CD4-positive, alpha-beta T cell (primary cell): Measurements from ENCODE around the gene RFNG. TPM values are rescaled to one million over a fixed set of nuclear protein-coding genes. Genes with fewer than 3 reads are reported as not detected.

Experiments
- ATAC-seq: fragments of 200-7000 bp; cut with Tn5 transposase; one replicate; pipeline ENCODE4 v1.10.0; 2022; ENCODE audit warnings: mild to moderate bottlenecking; ENCODE audit not compliant: poor library complexity
- CTCF ChIA-PET: fragments of 350-600 bp; sonication (Branson Sonifier 250); formaldehyde crosslinking; loops from one replicate; lab custom pipeline; 2021; ENCODE audit warnings: antibody characterized with exemption, inconsistent platforms; lab: Charles Lee
- POLR2A ChIA-PET: fragments of 350-600 bp; sonication (Branson Sonifier 250); formaldehyde crosslinking; loops from one replicate; lab custom pipeline; 2021; ENCODE audit warnings: antibody characterized with exemption, inconsistent platforms; lab: Charles Lee
- DNase-seq, 14 experiments: peaks; one replicate each; pipeline ENCODE4 v3.0.0-alpha.2; 2013 to 2020; ENCODE audit warnings: mixed read lengths in 2 of 14
- H3K27ac ChIP-seq, 2 donors: one replicate each; pipeline versions ENCODE4 v1.5.1 to v1.7.0; 2013; ENCODE audit warnings: low read length in 2 of 2, low read depth in 1 of 2, mild to moderate bottlenecking in 1 of 2
- H3K27me3 ChIP-seq, 2 experiments: 1 replicate in 1 of 2; 2 replicates in 1 of 2; pipeline versions ENCODE4 v1.6.1 to v1.7.0; 2013; ENCODE audit warnings: low read length in 2 of 2, control low read depth in 1 of 2, mild to moderate bottlenecking in 1 of 2, moderate library complexity in 1 of 2; ENCODE audit not compliant: insufficient read depth in 2 of 2, control insufficient read depth in 1 of 2
- H3K36me3 ChIP-seq: one replicate; pipeline ENCODE4 v1.6.1; 2013; ENCODE audit warnings: low read length, control low read depth; ENCODE audit not compliant: insufficient read depth
- H3K4me1 ChIP-seq: one replicate; pipeline ENCODE4 v1.6.1; 2013; ENCODE audit warnings: low read length, control low read depth; ENCODE audit not compliant: insufficient read depth
- H3K4me3 ChIP-seq: one replicate; pipeline ENCODE4 v1.5.1; 2013; ENCODE audit warnings: mild to moderate bottlenecking, low read length, moderate library complexity
- H3K9me3 ChIP-seq, 2 experiments: 1 replicate in 1 of 2; 2 replicates in 1 of 2; pipeline versions ENCODE4 v1.6.1 to v1.7.0; 2013; ENCODE audit warnings: low read length in 2 of 2, mild to moderate bottlenecking in 2 of 2, control low read depth in 1 of 2, moderate library complexity in 1 of 2; ENCODE audit not compliant: control insufficient read depth in 1 of 2, insufficient read depth in 1 of 2
- H3K27ac Mint-ChIP-seq: one replicate; pipeline ENCODE4 v1.8.0; 2020; ENCODE audit warnings: mixed read lengths
- H3K27me3 Mint-ChIP-seq: one replicate; pipeline ENCODE4 v1.8.0; 2021; ENCODE audit warnings: mixed read lengths
- H3K36me3 Mint-ChIP-seq: one replicate; pipeline ENCODE4 v1.8.0; 2021; ENCODE audit warnings: low read depth, mixed read lengths
- H3K4me1 Mint-ChIP-seq: one replicate; pipeline ENCODE4 v1.8.0; 2021; ENCODE audit warnings: low read depth, mixed read lengths
- H3K4me3 Mint-ChIP-seq: one replicate; pipeline ENCODE4 v1.8.0; 2020; ENCODE audit warnings: mild to moderate bottlenecking, mixed read lengths
- H3K9me3 Mint-ChIP-seq: one replicate; pipeline ENCODE4 v1.8.0; 2020; ENCODE audit warnings: mixed read lengths
- CTCF ChIP-seq: fragments of 200-600 bp; IDR thresholded peaks from one replicate; pipeline ENCODE4 v1.8.0; 2022; ENCODE audit warnings: antibody characterized with exemption, mild to moderate bottlenecking
- intact Hi-C, 2 experiments: fragments of 100-400 bp; cut with DNase I in 1 of 2; cut with micrococcal nuclease in 1 of 2; formaldehyde crosslinking; loops; one replicate each; pipeline versions ENCODE4 v1.15.1 to v1.9.0; 2023 to 2025; cut with DNase I, micrococcal nuclease
- total RNA-seq, 174 experiments: library from RNA in 2 of 174; stranded (reverse) in 2 of 174; gene quantifications; one replicate each; pipeline ENCODE4 v1.2.3 and lab custom pipeline; 2021 to 2026

Gene RFNG
- total RNA-seq, 2 experiments from 2014 or later, result 28.1 to 31.2 TPM

GRCh38 chr17:82048571-82048971 is 3.0 kb downstream of the RFNG start:
- H3K4me3 Mint-ChIP-seq, result peak overlapping the region; percentile 48
- Histone ChIP-seq H3K4me3 (no peak overlapping the region), H3K36me3 (peaks cover 5% of the 10 kb centered on the region), H3K27me3 (no peaks in the 10 kb centered on the region), H3K4me1 (peaks cover 33% of the 10 kb centered on the region), H3K9me3 (no peaks in the 10 kb centered on the region), H3K27ac (no peak overlapping the region)
- ATAC-seq, result no peak
- H3K36me3 Mint-ChIP-seq, result peaks cover 9% of the 10 kb centered on the region
- H3K4me1 Mint-ChIP-seq, result peaks cover 14% of the 10 kb centered on the region
- no peak overlapping the region for H3K27ac Mint-ChIP-seq
- intact Hi-C loops, result no loop called here
- no peaks in the 10 kb centered on the region for H3K27me3 Mint-ChIP-seq
- TF ChIP-seq CTCF, result no peak
- no peaks in the 10 kb centered on the region for H3K9me3 Mint-ChIP-seq
- CTCF ChIA-PET, result no interaction called here
- POLR2A ChIA-PET, result no interaction called here
- DNase-seq, result no peak

GRCh38 chr17:82047914-82048570 is 3.6 kb downstream of the RFNG start:
- no peaks in the 10 kb centered on the region for H3K9me3 Mint-ChIP-seq
- H3K4me3 Mint-ChIP-seq, result peak overlapping the region; percentile 60
- TF ChIP-seq CTCF, result no peak
- DNase-seq, result no peak
- no peak for ATAC-seq
- no peaks in the 10 kb centered on the region for H3K27me3 Mint-ChIP-seq
- Histone ChIP-seq H3K9me3 (no peaks in the 10 kb centered on the region), H3K36me3 (peaks cover 5% of the 10 kb centered on the region), H3K4me3 (no peak overlapping the region), H3K27me3 (no peaks in the 10 kb centered on the region), H3K27ac (no peak overlapping the region), H3K4me1 (peaks cover 27% of the 10 kb centered on the region)
- H3K36me3 Mint-ChIP-seq, result peaks cover 9% of the 10 kb centered on the region
- ChIA-PET POLR2A (no interaction called here), CTCF (no interaction called here)
- H3K27ac Mint-ChIP-seq, result no peak overlapping the region
- H3K4me1 Mint-ChIP-seq, result peaks cover 14% of the 10 kb centered on the region
- intact Hi-C loops, result no loop called here

- Mint-ChIP-seq H3K36me3 (peaks cover 9% of the 10 kb centered on the region), H3K27me3 (no peaks in the 10 kb centered on the region), H3K27ac (no peak overlapping the region), H3K4me1 (peaks cover 14% of the 10 kb centered on the region), H3K9me3 (no peaks in the 10 kb centered on the region), H3K4me3 (peak overlapping the region; percentile 60)
- POLR2A ChIA-PET, result no interaction called here
- no peaks in the 10 kb centered on the region for H3K27me3 ChIP-seq
- no peak for TF ChIP-seq CTCF
- DNase-seq, result no peak
- H3K27ac ChIP-seq, result no peak overlapping the region
- peaks cover 5% of the 10 kb centered on the region for H3K36me3 ChIP-seq
- no peaks in the 10 kb centered on the region for H3K9me3 ChIP-seq
- CTCF ChIA-PET, result no interaction called here
- intact Hi-C loops, result no loop called here
- no peak for ATAC-seq
- H3K4me1 ChIP-seq, result peaks cover 21% of the 10 kb centered on the region
- no peak overlapping the region for H3K4me3 ChIP-seq
Measured at GRCh38 chr17:82047379-82047778, 4.2 kb downstream of the RFNG start.
